Activated T-cell treated with anti-CD3 and anti-CD28 coated beads for 24 hours (primary cell): ENCODE measurements around the gene GNB1.
"Not testable (repeated sequence)": the region's sequence is repeated elsewhere in the genome, so short reads cannot be mapped to it uniquely, and the experiment has no call there.

Experiments used
- DNase-seq: peaks from one replicate; pipeline ENCODE4 v3.0.0-alpha.2; 2020; ENCODE audit warnings: low read depth

Gene GNB1

GRCh38 chr1:1889847-1890505 lies 911 bp downstream of the GNB1 start:
- peak; percentile 28 for DNase-seq

DNA sequence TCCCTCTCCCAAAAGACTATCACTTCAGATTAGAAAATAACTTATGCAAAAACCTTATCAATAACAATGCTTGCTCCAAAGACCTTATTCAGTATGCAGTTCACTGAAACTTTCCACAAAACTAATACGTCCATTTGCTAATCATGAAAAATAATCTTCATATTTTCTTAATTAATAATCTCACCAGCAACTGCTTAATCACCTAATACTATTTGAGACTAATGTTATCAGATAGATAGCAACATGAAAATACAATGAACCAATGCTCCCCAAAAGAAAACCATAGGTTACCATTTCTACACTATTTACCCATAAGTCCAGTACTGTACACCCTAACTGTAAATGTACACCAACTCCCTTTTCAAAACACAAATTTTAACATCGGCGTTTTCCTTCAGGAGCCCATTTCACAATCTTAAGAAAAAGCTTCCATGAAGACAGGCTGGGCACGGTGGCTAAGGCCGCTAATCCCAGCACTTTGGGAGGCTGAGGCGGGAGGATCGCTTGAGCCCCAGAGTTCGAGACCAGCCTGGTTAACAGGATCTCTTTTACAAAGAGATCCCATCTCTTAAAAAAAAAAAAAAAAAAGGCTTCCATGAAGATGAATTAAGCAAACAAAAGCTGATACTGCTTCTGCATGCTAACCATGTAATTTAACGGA lies 1.7 kb downstream of the GNB1 start:
- no peak for DNase-seq

GRCh38 chr1:1883890-1884289 lies 7.0 kb downstream of the GNB1 start:
- not testable (repeated sequence) for DNase-seq

DNA sequence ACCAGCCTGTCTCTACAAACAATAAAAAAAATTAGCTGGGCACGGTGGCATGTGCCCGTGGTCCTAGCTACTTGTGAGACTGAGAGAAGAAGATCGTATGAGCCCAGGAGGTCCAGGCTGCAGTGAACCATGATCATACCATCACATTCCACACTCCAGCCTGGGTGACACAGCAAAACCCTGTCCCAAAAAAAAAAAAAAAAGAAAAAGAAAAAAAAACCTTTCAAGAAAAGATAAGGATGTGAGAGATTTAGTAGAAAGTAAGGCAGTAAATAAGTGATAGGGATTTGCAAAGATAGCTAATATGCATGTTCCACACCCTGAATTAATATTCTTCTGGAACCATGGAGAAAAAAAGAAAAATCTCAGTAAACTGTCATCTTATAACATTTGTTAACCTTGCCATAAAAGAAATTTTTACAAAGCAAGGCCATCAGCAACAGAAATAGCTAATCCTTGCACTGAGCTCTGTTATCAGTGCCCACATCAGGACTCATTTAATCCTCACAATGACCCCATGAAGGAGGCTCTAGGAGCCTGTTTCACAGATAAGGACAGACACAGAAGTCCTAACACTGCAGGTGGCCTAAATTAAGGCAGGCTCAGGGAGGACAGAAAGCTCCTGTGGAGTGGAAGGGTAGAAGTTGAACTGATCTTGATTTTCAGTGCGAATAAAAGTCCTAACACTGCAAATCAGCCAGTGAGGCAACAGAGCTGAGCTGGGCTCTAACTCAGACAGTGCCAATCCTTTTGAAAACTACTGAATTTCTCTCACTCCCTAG lies 7.6 kb downstream of the GNB1 start:
- DNase-seq, result no peak

DNA sequence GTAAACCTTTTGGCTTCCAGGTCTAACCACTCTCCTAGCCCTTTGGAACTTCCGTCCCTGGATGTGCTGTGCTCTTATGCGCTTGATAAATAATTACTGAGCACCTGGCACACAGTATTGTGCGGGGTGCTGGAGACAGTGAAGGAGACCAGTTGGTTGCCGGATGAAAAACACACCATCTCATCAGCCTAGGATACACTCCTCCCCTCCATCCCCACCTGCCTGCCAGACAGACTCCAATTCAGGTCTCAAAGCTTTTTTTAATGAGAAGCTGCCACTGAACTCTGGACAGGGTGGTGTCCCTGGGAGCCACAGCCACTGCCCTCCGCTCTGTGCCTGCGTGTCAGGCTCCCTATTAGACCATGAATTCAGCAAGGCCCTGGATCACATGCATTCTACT lies 9.2 kb downstream of the GNB1 start:
- no peak for DNase-seq

DNA sequence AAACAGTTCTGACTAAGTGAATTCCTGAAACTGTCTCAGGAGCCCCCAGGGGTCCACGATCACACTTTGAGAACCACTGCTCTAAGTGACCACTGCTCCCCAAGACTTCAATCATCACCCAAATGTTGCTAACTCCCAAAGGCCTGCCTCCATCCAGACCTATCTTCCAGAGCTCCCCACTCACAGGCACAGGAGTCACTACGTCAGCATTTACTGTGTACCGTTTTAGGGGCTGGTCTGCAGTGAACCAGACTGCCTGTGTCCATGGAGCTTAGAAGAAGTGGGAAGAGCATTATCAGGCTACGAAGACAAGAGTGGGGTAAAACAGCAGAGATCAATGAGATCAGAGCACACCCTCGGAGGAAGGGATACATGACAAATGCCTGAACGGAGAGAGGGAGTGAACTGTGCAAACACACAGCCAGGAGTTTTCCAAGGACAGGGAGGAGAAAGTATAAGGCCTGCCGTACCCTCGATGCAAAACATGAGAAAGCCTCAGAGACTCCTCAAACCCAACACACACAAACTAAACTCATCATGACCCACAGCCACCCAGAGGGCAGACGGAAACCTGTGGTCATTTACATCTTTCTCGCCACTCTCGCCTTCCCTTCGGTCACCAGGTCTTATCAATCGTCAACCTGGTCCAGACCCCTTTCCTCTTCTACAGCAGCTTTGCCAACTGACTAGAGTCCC lies 10.1 kb downstream of the GNB1 start:
- DNase-seq, result no peak

GRCh38 chr1:1879942-1880341 lies 10.9 kb downstream of the GNB1 start:
- no peak for DNase-seq

DNA sequence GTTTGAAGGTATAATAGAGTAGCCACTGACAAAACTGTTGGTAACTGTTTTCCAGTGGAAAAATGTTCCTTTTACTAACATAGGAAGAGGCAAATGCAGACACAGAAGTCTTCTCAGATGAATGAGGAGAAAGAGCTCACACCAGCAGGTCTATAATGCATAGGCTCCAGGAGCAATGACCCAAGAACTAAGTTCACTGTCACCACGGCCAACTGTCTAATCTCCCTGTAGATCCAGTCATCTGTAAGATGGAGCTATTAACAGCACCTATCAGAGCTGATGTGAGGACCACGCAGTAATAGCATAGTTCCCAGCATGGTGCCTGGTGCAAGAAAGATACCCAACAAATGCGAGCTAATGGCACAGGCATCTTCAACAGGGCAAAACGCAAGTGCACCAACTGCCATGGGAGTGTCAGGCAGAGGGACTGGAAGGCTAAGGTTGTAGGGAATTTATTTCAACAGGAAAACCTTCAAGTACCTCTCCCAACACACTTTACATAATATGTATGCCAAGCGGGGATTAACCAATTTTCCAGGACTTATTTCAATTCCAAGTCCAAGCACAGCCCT lies 12.9 kb downstream of the GNB1 start:
- DNase-seq, result no peak

GRCh38 chr1:1876335-1876930 lies 14.5 kb downstream of the GNB1 start:
- DNase-seq, result no peak

- DNase-seq, result no peak
Measured at GRCh38 chr1:1875932-1876331, 15.0 kb downstream of the GNB1 start.

DNA sequence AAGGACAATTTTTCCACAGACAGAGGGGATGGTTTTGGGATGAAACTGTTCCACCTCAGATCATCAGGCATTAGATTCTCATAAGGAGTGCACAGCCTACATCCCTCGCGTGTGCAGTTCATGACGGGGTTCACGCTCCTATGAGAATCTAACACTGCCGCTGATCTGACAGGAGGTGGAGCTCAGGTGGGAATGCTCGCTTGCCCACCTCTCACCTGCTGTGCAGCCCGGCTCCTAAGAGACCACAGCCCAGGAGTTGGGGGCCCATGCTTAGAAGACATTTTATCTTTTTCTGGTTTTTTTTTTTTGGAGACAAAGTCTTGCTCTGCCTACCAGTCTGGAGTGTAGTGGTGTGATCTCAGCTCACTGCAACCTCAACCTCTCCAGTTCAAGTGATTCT lies 16.0 kb downstream of the GNB1 start:
- DNase-seq, result no peak

DNA sequence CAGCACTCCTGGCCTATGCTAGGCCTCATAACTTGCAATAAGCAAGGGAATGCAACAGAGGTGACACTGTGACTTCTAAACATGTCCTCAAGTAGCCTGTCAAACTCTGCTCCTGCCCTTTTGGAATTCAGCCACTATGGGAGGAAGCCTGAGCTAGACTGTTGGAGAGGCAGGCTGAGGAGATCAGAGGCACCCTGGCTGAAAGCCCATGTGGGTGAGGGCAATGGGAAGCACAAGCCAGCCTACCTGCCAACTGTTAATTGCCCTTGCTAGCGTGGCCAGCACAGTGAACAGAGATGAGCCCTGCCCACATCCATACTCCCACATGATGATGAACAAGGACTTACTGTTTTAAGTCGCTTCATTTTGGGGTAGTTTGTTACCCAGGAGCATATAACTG lies 17.7 kb downstream of the GNB1 start:
- no peak for DNase-seq

GRCh38 chr1:1872329-1872994 lies 18.4 kb downstream of the GNB1 start:
- DNase-seq, result no peak

GRCh38 chr1:1869469-1869868 lies 21.4 kb downstream of the GNB1 start:
- DNase-seq, result no peak

DNA sequence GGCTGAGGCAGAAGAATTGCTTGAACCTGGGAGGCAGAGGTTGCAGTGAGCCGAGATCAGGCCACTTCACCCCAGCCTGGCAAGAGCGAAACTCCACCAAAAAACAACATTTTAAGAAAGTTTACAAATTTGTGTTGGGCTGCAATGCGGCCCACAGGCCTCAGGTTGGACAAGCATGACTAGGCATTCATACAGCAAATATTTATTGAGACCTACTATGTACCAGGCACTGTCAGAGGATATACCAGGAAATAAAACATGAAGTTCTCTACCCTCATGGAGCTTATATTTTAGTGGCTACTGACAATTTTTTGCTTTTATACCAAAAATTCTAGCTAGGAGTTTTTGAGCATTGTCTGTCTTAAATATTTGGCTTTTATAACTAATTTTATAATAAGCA lies 23.7 kb downstream of the GNB1 start:
- no peak for DNase-seq

DNA sequence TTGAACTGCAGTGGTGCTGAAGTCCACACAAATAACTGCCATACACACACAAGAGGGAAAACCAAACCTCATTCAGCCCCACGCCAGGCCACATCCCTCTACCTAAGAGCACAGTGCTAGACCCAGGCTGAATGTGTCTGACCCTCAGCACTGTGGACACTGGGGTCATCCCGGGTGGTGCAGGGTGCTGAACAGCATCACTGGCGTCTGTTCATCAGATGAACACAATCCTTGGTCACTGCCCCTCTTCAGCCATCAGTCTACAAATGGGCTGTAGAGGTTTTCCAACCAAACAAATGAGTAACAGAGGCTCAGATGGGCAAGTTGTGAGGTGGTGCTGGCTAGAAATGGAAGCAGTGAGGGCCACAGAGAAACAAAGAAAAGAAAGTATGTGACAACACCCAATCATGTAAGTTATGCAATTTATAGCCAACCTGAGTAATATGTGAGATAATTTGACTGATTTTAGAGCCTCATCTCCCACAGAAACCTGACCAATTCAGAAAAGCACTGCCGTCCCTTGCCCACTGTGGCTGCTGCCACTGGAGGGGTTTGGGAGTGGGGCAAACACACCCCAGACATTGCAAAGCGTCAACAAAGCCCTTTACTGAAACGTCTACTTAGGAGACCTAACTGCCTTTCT lies 27.9 kb downstream of the GNB1 start:
- DNase-seq, result no peak

DNA sequence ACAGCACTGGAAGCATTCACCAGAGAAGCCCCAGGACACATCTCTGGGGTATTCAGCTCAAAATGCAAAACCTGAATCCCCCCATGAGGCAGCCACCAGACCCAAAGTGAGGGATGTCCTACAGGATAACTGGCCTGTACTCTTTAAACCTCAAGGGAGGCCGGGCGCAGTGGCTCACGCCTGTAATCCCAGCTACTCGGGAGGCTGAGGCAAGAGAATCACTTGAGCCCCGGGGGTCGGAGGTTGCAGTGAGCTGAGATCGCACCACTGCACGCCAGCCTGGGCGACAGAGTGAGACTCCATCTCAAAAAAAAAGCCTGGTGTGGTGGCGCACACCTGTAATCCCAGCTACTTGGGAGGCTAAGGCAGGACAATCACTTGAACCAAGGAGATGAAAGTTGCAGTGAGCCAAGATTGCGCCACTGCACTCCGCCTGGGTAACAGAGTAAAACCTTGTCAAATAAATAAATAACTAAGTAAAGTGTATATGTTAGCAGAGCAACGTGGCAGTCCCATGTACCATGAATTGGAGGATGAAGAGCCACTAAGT lies 29.1 kb downstream of the GNB1 start:
- not testable (repeated sequence) for DNase-seq

DNA sequence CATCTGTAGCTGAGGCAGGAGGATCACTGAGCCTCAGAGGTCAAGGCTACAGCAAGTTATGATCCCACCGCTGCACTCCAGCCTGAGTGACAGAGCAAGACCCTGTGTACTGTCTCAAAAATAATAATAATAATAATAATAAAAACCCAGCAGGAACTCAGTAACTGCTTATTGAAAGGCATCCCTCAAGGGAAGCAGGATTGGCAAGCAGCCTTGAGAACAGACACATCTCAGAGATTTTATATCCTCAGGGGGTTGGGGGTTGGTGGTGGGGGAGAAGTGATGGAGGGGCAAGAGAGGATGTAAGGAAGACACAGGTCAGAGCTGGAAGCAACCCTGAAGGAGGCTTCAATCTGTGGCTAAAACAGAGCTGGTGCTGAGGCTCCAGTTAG lies 29.6 kb downstream of the GNB1 start:
- no peak for DNase-seq

DNA sequence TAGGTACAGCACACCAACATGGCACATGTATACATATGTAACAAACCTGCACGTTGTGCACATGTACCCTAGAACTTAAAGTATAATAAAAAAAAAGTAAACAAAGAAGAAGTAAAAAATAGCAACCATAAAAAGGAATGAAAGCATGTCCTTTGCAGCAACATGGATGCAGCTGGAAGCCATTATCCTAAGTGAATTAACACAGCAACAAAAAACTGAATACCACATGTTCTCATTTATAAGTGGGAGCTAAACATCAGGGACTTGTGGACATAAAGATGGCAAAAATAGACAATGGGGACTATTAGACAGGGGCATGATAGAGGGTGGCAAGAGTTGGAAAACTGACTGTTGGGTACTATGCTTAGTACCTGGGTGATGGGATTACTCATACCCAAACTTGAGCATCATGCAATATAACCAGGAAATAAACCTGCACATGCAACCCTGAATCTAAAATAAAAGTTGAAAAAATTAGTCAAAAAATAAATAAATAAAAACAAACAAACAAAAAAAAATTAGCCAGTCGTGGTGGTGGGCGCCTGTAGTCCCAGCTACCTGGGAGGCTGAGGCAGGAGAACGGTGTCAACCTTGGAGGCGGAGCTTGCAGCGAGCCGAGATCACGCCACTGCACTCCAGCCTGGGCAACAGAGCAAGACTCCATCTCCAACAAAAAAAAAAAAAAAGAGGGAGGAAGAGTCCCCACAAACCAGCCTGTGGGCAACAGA lies 30.8 kb downstream of the GNB1 start:
- not testable (repeated sequence) for DNase-seq
